ENCODE data around the gene GALNT12. TPM values are rescaled to one million over a fixed set of nuclear protein-coding genes. Genes with fewer than 3 reads are reported as not detected.

The GALNT12 gene
- total RNA-seq, 6 donors from 2014 or later = 18.2 to 89.1 (median 30.0) TPM

DNA sequence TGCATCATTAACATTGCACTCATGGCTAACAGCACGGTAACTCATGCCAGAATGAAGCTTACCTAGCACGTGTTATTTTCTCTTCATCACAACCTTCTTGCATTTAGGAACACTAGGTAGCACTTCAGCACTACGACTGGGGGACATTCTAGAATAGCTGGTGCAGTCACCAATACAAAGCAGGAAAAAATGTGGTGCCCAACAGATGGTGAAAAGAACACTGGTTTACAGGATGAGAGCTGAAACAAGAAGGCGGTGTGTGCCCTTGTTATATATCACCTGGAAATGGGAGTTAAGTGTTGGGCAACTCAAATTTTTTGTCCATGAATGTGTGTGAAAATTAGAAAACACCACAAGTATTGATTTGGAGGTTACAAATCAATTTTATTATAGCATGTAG lies 30.0 kb downstream of the GALNT12 start:
- Histone ChIP-seq H3K4me3 (no peak overlapping the region), H3K27ac (no peak overlapping the region), H3K9me3 (no peaks in the 10 kb centered on the region), H3K36me3 (peaks cover 0 to 5% (median 0%) of the 10 kb centered on the region in 4 donors), H3K27me3 (no peaks in the 10 kb centered on the region), H3K4me1 (peaks cover 0 to 6% (median 2%) of the 10 kb centered on the region in 4 donors)
- no peak for DNase-seq
- WGBS, 2 donors = 98% methylated on average over 4 of the region's 4 CpGs
- TF ChIP-seq, protein P1, sequence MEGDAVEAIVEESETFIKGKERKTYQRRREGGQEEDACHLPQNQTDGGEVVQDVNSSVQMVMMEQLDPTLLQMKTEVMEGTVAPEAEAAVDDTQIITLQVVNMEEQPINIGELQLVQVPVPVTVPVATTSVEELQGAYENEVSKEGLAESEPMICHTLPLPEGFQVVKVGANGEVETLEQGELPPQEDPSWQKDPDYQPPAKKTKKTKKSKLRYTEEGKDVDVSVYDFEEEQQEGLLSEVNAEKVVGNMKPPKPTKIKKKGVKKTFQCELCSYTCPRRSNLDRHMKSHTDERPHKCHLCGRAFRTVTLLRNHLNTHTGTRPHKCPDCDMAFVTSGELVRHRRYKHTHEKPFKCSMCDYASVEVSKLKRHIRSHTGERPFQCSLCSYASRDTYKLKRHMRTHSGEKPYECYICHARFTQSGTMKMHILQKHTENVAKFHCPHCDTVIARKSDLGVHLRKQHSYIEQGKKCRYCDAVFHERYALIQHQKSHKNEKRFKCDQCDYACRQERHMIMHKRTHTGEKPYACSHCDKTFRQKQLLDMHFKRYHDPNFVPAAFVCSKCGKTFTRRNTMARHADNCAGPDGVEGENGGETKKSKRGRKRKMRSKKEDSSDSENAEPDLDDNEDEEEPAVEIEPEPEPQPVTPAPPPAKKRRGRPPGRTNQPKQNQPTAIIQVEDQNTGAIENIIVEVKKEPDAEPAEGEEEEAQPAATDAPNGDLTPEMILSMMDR (IDR thresholded peaks at IDR 0.05) = no peak
- TF ChIP-seq POLR2AphosphoS5 (IDR thresholded peaks at IDR 0.05) (no peak), EP300 (IDR thresholded peaks at IDR 0.05) (no peak), POLR2A (IDR thresholded peaks at IDR 0.05) (no peak)
- no peak for ATAC-seq (ENCODE audit: low FRiP score in 2 of 2)

GRCh38 chr9:98838155-98838867 lies 30.8 kb downstream of the GALNT12 start:
- WGBS, 2 donors = 88 to 100% methylated on average over 2 to 6 of the region's 6 CpGs
- no peaks in the 10 kb centered on the region for H3K9me3 ChIP-seq
- no peak overlapping the region for H3K4me3 ChIP-seq
- ATAC-seq (ENCODE audit: low FRiP score in 2 of 2) (no peak), DNase-seq (no peak)
- H3K36me3 ChIP-seq = peaks cover 0 to 5% (median 0%) of the 10 kb centered on the region in 4 donors
- TF ChIP-seq, protein P1 (IDR thresholded peaks at IDR 0.05) = no peak
- TF ChIP-seq POLR2A (IDR thresholded peaks at IDR 0.05) = no peak
- no peak for TF ChIP-seq EP300 (IDR thresholded peaks at IDR 0.05)
- TF ChIP-seq POLR2AphosphoS5 (IDR thresholded peaks at IDR 0.05) = no peak
- H3K27me3 ChIP-seq = no peaks in the 10 kb centered on the region
- no peak overlapping the region for H3K27ac ChIP-seq
- peaks cover 0 to 3% (median under 1%) of the 10 kb centered on the region in 4 donors for H3K4me1 ChIP-seq

DNA sequence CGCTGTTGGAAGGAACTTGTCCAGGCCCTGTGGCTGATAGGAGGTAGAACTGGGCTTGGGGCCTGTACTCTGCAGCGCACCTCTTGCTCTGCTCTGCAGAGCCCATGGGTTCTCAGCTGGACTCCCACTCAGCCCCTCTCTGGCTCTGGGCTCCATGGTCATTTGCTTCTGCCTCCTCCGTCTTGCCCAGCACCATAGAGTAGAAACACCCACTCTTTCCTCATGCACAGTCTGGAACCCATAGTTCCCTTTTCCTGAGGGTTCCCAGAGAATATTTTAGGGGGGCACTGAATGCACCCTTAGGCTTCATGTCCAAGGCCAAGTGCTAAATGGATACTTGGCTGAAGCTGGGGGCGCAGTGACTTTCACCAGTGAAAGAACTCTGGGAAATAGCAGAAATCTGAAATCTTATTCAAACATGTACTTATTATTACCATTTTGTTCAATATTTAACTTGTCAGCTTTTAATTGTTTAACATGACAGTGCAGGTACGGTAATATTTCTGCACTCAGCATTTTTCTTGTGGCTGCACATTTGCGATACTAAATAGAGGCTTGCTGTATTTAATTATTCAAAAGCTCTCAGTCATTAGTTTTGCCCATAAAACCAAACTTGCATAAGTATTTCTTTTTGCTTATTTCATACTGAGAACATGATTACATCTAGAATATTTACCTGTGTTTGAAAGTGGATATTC lies 31.5 kb downstream of the GALNT12 start:
- Histone ChIP-seq H3K4me3 (no peak overlapping the region), H3K4me1 (no peaks in the 10 kb centered on the region), H3K27me3 (no peaks in the 10 kb centered on the region), H3K36me3 (peaks cover 0 to 5% (median 0%) of the 10 kb centered on the region in 4 donors), H3K9me3 (no peaks in the 10 kb centered on the region), H3K27ac (no peak overlapping the region)
- ATAC-seq (ENCODE audit: low FRiP score in 2 of 2) (no peak), DNase-seq (no peak)
- WGBS, 2 donors = 96% methylated on average over 6 of the region's 6 CpGs
- no peak for TF ChIP-seq POLR2AphosphoS5 (IDR thresholded peaks at IDR 0.05)
- no peak for TF ChIP-seq POLR2A (IDR thresholded peaks at IDR 0.05)
- no peak for TF ChIP-seq EP300 (IDR thresholded peaks at IDR 0.05)
- TF ChIP-seq, protein P1 (IDR thresholded peaks at IDR 0.05) = no peak

GRCh38 chr9:98839724-98840123 lies 32.3 kb downstream of the GALNT12 start:
- Histone ChIP-seq H3K9me3 (no peaks in the 10 kb centered on the region), H3K27ac (no peak overlapping the region), H3K27me3 (no peaks in the 10 kb centered on the region), H3K4me1 (no peaks in the 10 kb centered on the region), H3K4me3 (no peak overlapping the region), H3K36me3 (peaks cover 0 to 5% (median 0%) of the 10 kb centered on the region in 4 donors)
- no peak for TF ChIP-seq EP300 (IDR thresholded peaks at IDR 0.05)
- TF ChIP-seq, protein P1 (IDR thresholded peaks at IDR 0.05) = no peak
- no peak for TF ChIP-seq POLR2A (IDR thresholded peaks at IDR 0.05)
- TF ChIP-seq POLR2AphosphoS5 (IDR thresholded peaks at IDR 0.05) = no peak
- DNase-seq = no peak
- 84 to 85% methylated on average over 4 of the region's 4 CpGs for WGBS, 2 donors
- ATAC-seq (ENCODE audit: low FRiP score in 2 of 2) = no peak

All from upper lobe of left lung (tissue), 6 donors.